Regular cardiac myocyte (primary cell): ENCODE data around the gene GPR161. TPM values are rescaled to one million over a fixed set of nuclear protein-coding genes. Genes with fewer than 3 reads are reported as not detected.

Source experiments
- total RNA-seq: library from RNA; depleted of rRNA; stranded (reverse); fragments of >200 nt; gene quantifications from 2 replicates; pipeline ENCODE4 v1.2.3, GENCODE V29; 2014

The GPR161 gene, protein sequence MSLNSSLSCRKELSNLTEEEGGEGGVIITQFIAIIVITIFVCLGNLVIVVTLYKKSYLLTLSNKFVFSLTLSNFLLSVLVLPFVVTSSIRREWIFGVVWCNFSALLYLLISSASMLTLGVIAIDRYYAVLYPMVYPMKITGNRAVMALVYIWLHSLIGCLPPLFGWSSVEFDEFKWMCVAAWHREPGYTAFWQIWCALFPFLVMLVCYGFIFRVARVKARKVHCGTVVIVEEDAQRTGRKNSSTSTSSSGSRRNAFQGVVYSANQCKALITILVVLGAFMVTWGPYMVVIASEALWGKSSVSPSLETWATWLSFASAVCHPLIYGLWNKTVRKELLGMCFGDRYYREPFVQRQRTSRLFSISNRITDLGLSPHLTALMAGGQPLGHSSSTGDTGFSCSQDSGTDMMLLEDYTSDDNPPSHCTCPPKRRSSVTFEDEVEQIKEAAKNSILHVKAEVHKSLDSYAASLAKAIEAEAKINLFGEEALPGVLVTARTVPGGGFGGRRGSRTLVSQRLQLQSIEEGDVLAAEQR
- total RNA-seq: 7.9 and 11.7 TPM in 2 replicates

DNA sequence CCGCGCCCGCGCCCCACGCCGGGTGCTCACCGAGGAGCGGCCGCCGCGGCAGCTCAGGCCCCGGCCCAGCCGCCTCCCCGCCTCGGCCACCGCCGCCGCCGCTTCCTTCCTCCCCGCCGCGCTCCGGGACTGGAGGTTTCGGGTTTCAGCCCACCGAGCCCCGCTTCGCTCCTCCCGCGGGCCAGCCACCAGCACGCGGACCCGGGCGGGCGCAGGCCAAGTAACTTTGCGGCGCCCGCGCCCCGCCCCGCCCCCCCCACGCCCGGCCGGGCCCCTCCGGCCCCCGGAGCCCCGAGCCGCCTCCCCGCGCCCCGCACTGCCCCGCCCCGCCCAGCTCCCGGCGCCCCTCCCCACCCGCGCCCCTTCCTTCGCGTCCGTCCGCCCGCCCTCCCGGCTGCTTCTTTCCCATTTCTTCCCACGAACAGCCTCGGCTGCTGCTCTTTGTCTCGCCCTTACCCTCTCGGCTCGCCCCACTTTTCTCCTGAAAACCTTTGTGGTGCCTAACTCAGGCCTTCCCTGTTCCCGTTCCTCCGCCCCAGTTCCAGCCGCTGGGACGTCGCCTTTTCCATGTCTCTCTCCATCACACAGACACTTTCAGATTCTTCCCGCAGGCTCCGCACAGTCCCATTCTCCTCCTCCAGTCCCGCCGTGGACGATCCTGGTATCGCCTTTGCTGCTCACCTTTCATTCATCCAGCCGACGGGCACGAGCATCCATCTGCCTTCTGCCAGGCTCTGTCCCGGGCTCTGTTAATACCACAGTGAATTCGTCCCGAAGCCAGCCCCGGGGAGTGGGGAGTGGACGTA, at the start of gene GPR161:
TSS of gene GPR161 (minus strand) at position 222 of the 806 bp plus-strand sequence. CDS start 32,080 bp downstream, outside the sequence.

DNA sequence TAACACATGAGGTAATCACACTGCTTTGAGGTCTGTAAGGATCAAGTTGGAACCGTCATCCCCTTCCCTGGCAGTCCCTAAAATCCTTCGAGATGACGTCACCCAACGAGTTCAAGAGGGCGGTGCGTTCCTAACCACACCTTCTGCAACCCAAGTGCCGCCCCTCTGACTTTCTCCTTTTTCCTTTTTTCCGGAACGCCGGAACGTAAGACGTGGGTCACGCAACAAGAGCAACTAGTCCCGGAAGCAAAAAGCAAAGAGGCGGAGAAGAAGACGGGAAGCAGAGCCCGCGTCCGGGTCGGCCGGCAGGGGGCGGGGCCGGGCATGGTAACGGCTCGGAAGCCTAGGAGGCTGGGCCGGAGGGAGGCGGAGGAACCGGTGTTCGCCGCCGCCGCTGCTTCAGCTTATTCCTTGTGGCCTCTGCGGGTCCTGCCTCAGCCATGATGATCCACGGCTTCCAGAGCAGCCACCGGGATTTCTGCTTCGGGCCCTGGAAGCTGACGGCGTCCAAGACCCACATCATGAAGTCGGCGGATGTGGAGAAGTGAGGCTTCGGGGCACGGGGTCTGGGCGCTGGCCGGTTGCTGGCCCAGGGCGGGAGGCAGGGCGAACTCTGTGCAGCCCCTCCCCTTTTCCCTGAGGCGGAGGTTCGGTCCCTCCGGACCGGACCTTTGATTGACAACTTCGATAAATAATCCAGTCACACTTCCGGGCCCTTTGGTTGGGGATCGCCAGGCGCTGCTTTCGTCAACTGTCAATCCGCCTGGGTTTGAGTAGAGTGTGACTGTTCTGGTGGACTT, 42.1 kb upstream of the GPR161 start, which contains the start of gene TIPRL:
TSS of gene TIPRL (plus strand) at position 325 of the 800 bp plus-strand sequence. CDS start at position 441, 116 bp downstream.

Other genes with a start within 250 kb of the GPR161 start
- gene ADCY10, start 222.8 kb downstream of the GPR161 start, total RNA-seq: 0.19 and 0.56 TPM in 2 replicates
- 57.5 and 82.3 TPM in 2 replicates for gene DCAF6, start 200.2 kb downstream of the GPR161 start, total RNA-seq
- 50.7 and 58.7 TPM in 2 replicates for gene MPC2, start 199.9 kb downstream of the GPR161 start, total RNA-seq
- 37.0 and 38.3 TPM in 2 replicates for gene TIPRL, start 42.0 kb upstream of the GPR161 start, total RNA-seq
- gene SFT2D2, start 89.1 kb upstream of the GPR161 start, total RNA-seq: 31.0 and 33.9 TPM in 2 replicates
- 0.58 and 1.1 TPM in 2 replicates for gene TBX19, start 143.9 kb upstream of the GPR161 start, total RNA-seq